HG03571 (cell line): ENCODE results near the gene RGL4.
"Not testable (repeated sequence)": the region's sequence is repeated elsewhere in the genome, so short reads cannot be mapped to it uniquely, and the experiment has no call there.

Source experiments
- ATAC-seq: cut with Tn5 transposase; IDR thresholded peaks from one replicate; pipeline ENCODE4 v1.9.1; 2021; ENCODE audit not compliant: unreplicated experiment

RGL4 gene

GRCh38 chr22:23690713-23691112 lies at the start of gene RGL4:
Gene RGL4, plus strand, starts transcription at chr22:23691013. Its CDS starts 1,018 bp downstream, at chr22:23692031.
- ATAC-seq, result no peak

DNA sequence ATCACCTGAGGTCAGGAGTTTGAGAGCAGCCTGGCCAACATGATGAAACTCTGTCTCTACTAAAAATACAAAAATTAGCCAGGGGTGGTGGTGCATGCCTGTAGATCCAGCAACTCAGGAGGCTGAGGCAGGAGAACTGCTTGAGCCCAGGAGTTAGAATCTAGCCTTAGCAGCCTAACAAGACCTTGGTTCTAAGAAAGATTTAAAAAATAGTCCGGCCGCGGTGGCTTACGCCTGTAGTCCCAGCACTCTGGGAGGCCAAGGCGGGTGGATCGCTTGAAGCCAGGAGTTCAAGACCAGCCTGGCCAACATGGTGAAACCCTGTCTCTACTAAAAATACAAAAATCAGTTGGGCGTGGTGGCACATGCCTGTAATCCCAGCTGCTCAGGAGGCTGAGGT lies 44.3 kb upstream of the RGL4 start:
- not testable (repeated sequence) for ATAC-seq

DNA sequence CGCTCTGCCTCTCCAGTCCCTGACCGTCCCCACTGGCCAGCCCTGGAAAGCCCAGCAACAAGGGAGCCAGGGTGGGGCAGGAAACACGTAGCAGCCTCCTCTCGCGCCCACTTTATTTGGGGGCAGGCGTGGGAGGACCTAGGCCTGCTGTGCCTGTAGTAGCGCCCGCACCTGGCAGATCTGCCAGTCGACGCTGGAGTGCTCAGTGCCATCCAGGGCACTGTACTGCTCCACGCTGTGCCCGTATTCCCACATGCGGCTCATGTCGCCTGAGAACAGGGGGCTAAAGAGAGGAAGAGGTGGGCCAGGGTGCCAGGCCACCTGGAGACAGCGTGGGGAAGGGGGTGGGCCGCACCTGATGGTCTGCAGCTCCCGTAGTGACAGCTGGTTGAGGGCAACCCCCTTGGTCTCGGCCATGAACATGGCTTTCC lies 41.7 kb upstream of the RGL4 start:
- no peak for ATAC-seq

DNA sequence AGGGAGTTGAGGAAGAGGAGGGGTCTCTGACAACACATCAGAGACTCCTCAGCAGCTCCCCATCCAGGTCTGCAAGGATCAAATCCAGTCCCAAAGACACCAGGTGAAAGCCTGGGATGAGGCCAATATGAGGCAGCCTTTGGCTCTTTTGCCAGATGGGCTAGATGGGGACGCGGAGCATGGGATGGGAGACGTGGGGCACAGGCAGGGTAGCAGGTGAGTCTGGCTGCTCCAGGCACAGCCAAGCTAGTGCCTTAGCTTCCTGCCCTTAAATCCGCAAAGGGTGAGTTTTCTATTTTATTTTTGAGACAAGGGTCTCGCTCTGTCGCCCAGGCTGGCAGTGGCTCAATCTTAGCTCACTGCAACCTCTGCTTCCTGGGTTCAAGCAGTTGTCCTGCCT lies 39.1 kb upstream of the RGL4 start:
- ATAC-seq, result no peak

GRCh38 chr22:23652286-23652685 lies 38.5 kb upstream of the RGL4 start:
- no peak for ATAC-seq

DNA sequence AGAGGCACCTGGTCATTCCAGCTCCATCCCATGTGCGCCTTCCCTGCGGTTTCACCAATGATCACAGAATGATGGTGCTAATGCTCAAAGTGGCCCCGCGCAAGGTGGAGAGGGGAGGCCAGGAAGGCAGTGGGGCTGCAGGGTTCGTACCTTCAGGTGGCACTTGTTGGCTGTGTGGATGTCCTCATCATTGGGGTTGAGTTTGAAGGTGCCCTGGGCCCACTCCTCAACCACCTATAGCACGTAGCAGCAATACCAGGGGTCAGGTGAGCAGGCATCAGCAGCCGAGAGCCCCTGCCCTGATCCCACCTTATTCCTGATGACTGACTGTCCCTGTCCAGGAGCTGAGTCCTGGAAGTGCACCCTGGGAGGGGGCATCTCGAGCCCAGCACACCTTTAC lies 38.1 kb upstream of the RGL4 start:
- no peak for ATAC-seq

GRCh38 chr22:23655891-23656475 lies 34.8 kb upstream of the RGL4 start:
- ATAC-seq, result no peak

- ATAC-seq, result no peak
Observed at GRCh38 chr22:23657727-23658126, 33.1 kb upstream of the RGL4 start.

- not testable (repeated sequence) for ATAC-seq
Observed at GRCh38 chr22:23660381-23660780, 30.4 kb upstream of the RGL4 start.

DNA sequence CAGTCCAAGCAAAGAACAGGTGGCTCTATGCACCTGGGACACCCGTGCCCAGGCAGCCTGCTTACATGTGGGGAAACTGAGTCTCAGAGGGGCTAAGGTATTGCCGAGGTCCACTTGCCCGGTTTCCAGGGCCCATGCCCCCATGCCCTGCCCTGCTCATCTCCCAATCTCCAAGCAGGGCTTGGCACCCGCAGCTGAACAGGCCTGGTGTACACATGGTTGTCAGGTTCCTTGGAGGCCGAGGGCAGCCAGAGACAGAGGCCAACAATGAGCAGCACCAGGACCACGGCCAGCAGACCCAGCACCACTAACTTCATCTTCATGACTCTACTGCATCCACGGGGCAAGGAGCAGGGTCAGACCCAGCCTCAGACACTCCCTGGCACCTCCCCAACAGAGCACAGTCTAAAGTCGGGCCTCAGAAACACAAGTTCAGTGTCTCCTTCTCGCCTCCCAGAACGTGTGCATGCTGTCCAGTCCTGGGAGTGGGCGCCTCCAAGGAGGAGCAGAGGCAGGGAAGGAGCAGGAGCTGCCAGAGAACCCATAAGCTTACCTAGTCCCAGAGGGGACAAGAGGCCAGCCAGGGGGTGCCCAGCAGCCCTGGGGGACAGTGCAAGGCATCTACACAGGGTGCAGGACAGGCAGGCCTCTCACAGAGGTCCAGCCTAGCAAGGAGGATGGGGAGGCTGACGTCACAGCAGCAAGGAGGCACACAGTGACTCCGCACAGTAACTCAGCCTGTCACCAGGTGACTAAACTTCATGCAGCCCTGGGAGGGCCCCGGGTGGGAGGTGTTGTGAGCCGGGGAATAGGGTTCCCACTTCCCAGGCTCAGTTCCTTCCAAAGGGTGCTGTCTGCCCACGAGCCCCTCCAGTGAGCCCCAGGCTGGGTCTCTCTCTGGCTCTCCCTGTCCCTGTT lies 20.2 kb upstream of the RGL4 start:
- no peak for ATAC-seq

GRCh38 chr22:23671387-23671786 lies 19.4 kb upstream of the RGL4 start:
- ATAC-seq, result not testable (repeated sequence)

GRCh38 chr22:23672307-23673049 lies 18.3 kb upstream of the RGL4 start:
- not testable (repeated sequence) for ATAC-seq

GRCh38 chr22:23673050-23673620 lies 17.7 kb upstream of the RGL4 start:
- no peak for ATAC-seq

GRCh38 chr22:23673826-23674690 lies 16.8 kb upstream of the RGL4 start:
- ATAC-seq, result no peak

DNA sequence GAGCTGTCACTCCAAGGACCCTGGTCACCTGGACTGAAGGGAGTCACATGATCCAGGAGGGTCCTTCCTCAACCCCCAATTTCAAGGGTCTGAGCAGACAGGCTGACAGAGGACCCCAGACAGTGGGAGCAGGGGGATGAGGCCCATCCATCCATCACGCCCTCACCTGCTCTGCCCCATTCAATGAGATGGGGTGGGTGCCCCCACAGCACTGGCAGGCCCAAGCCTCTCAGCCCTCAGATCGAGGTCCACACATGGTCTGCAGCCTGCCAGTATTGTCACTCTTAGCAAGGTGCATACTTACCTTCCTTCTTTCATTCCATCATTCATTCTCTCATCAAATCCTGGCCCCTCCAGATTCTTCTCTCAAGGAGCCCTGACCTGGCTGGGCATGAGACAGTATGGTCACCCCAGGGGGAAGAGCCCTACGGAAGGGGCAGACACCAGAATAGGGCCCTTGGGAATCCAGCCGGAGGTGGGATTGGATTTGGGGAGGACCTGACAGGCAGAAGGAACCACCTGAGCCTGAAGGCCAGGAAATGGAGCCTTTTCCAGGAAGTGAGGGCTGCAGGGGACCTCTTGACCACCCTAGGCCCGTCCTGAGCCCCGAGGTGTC lies 15.8 kb upstream of the RGL4 start:
- not testable (repeated sequence) for ATAC-seq

- ATAC-seq, result no peak
Observed at GRCh38 chr22:23675502-23676415, 15.1 kb upstream of the RGL4 start.

- not testable (repeated sequence) for ATAC-seq
Observed at GRCh38 chr22:23676841-23677700, 13.7 kb upstream of the RGL4 start.

- no peak for ATAC-seq
Observed at GRCh38 chr22:23677701-23677995, 13.2 kb upstream of the RGL4 start.
